NCI-H2196 treated with DMSO at 0.1 percent for 48 hours (cell line): Measurements from ENCODE around the gene MZF1.
A peak's percentile ranks its signal among the peaks of the same experiment; 100 is the strongest.

Experiments
- DNase-seq: peaks from one replicate; lab custom pipeline; 2025; ENCODE audit not compliant: unreplicated experiment; lab: John Stamatoyannopoulos, UW

The MZF1 gene

DNA sequence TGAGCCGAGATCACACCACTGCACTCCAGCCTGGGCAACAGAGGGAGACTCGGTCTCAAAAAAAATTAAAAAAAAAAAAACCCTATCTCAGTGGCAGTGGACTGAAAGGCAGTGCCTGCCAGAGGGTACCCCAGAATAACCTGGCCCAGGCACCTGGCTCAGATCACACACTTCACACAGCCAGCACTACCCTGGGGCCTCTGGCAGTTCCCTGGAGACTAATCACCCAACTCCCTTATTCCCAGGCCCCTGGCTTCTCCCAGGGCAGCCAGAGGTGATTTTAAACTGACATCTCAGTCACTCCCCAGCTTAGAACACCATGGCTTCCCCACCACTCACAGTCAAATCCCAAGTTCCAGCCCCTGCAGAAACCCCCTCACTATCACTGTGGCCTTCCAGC lies 57.9 kb downstream of the MZF1 start:
- no peak for DNase-seq

DNA sequence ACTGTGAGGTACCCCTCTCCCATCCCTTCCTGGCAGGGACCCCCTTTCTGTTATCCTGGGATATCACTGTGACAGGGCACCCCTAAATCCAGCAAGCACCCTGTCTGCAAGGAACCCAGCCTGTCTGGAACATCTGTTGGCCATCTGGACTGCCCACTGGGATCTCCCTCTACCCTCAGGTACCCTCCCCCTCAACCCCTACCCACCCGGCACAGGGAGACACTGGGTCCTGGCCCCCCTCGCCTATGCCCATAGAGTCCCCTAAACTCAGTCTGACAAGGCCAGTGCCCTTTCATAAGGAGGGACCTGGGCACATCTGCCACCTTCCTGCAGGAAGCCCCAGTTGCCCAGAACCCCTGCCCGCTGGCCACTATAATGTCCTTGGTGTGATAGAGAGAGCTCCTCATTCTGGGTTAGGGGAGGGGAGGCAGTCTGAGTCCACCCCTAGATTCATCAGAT lies 58.5 kb downstream of the MZF1 start:
- DNase-seq, result no peak

DNA sequence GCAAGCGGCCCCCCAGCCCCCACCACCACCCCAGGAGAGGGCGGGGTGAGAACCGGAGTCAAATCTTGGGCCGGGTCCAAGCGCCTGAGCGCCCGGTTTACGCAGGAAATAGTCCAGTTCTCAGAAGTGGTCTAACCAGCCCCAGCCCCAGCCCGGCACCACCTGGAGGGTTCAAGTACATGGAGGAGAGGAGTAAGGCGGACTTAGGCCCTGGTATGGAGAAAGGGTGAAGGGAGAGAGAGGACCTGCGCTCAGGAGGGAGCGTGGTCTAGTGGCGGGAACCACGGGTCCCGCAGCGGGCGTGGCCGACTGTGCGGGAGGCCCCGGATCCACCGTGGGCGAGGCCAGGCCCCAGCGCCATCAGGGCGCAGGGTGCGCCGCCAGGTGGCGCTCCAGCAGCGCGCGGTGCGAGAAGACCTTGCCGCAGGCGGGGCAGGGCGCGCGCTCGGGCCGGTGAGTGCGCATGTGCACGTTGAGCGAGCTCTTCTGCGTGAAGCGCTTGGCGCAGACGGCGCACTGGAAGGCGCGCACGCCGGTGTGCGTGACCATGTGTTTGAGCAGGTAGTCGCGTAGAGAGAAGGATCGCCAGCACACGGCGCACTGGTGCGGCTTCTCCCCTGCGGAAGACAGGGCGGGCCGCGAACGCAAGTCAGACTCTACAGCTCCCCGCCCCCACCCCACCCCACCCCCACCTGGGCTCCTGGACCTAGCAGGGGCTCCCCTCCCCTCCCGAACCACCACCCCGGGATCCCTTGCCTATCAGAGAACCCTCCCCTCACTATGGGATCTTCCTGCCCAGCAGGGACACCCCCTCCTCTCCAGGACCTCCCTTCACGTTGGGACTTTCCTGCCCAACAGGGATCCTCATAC lies 59.2 kb downstream of the MZF1 start:
- DNase-seq, result peak; percentile 90

DNA sequence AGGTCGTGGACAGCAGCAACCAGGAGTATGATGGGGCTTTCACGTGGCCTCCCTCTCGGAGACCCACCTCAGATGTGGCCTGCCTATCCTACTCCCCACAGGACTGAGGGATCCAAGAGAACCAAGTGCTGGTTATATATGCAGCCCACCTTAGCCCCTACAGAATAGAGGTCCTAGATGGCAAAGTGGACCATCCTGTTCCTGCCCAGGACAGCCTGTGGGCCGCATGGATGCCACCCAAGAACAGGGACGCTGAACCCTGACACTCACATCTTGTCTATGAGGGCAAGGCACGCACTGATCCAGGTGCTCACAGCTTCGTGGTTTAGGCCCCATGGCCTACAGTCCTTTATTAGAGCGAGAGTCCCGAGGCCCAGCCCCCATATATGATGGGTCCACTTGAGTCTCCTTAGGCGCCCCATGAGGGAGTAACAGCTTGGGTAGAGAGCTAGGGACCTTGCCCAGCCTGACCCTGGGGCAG lies 59.9 kb downstream of the MZF1 start:
- no peak for DNase-seq
